GM20431 (cell line): ENCODE measurements around the gene PDE7B.

ENCODE experiments used
- in situ Hi-C: fragments of 300-500 bp; cut with MseI, MboI; formaldehyde crosslinking; loops from one replicate; pipeline ENCODE4 v1.15.0; 2020; ENCODE audit warnings: low sequenced_read_pairs; ENCODE audit not compliant: unreplicated experiment

Gene PDE7B

GRCh38 chr6:136058852-136059251, 207.4 kb downstream of the PDE7B start:
- in situ Hi-C loops, result no loop called here

DNA sequence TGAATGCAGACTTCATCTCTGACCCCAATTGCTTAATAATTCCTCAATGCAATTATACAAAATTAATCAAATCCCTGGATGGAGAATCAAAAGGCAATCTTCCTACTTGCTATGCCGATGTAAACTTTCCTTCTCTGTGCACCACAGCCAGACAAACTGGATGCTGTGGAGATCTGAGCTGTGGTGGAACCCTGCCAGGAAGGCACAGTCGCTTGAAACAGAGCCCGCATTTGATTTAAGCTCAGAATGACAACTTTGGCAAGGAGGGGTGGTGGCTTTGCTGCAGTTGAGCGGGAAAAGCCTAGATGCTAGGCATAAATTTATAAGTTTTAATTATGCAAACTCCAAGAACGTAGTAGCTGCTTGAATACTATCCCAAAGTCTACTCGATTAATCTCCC, 207.8 kb downstream of the PDE7B start:
- in situ Hi-C loops, result no loop called here

DNA sequence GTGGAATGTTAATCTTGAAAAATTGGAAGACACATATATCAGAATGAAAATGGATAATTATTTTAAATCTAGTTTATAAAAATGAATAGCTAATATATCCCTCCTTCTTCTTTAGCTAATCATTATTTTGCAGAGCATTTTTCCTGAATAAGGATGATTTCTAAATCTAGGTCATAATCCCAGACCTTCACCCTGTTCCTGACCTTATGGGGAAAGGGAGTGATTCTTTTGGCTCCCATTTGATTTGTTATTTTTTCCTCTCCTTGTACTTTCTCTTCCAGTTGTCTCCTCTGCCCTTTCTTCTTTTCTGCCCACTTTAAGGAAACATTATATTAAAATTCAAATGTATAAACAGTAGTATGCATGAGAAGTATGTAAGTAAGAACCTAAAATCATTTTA, 208.6 kb downstream of the PDE7B start:
- in situ Hi-C loops, result no loop called here

GRCh38 chr6:136060759-136061158, 209.3 kb downstream of the PDE7B start:
- in situ Hi-C loops, result no loop called here

DNA sequence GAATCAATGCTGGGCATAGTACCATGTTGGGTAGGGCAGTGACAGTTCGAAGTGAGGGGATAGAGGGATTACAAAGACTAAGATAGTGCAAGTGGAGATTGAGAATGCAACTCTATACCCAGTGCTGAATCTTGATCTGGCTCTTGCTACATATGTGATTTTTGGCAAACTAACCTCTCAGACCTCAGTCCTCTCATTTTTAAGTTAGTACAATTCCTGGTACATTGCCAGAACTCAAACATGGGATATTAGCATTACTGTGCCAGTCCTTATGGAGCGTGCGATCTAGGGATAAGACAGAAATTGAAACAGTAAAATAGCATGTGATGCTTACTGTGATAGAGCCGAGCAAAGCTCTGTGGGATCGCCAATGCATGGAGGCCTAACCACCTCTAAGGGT, 210.2 kb downstream of the PDE7B start:
- in situ Hi-C loops, result no loop called here

DNA sequence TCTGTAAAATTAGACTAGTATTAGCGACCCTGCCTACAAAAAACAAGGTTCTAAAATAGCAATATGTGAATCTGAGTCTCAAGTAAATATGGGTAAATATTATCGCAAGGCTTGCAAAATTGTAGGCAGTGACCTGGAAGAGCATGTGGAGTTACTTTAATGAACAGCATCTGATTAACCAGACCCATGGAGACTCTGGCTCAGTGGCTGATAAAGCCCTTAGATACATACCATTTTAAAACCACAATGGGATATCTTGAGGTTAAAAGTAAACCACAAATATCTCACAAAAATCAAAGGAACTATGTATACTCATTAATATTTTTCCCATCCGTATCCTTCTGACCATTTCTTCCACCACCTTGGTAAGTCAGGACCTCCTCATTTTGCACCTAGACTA, 211.6 kb downstream of the PDE7B start:
- in situ Hi-C loops, result no loop called here

DNA sequence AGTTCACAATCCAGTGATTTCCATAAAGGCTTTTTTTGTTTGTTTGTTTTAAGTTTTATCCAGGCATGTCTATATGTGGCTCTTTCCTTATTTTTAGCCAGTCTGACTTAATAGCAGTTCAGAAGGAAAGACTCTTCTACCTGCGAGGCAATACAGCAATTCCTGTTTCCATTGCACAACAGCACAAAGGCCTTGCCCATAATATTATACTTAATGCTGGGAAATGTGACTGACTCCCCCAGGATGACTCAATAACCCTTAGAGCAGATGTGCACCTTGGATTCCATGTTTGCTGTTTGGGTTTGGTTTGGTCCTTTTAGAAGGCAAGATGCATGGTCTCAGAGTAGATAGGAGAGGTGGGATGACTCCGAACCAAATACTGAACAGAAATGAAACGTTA, 214.5 kb downstream of the PDE7B start:
- in situ Hi-C loops, result no loop called here

- in situ Hi-C loops, result no loop called here
Measured at GRCh38 chr6:136067731-136068341, 216.3 kb downstream of the PDE7B start.

GRCh38 chr6:136069119-136069518, 217.6 kb downstream of the PDE7B start:
- in situ Hi-C loops, result no loop called here

GRCh38 chr6:136070815-136071214, 219.3 kb downstream of the PDE7B start:
- in situ Hi-C loops, result no loop called here

DNA sequence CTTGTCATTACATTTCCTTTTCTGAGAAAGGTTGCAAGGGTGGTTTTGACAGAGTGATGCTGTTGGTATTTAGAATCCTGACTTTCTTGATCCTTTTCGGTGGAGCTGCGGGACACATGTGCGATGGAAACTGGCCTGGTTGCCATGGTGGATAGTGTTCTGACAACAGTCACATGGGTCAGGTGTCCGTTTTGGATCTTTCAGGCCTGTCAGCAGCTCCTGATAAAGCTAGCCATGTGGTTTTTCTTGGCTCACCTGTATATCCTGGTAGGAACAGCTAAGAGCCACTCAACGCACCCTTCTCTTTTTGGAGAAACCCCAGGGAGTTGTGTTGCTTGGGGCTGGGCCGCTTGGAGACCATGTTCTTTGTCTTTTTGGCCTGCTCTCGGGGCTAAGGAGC, 221.2 kb downstream of the PDE7B start:
- in situ Hi-C loops, result no loop called here

DNA sequence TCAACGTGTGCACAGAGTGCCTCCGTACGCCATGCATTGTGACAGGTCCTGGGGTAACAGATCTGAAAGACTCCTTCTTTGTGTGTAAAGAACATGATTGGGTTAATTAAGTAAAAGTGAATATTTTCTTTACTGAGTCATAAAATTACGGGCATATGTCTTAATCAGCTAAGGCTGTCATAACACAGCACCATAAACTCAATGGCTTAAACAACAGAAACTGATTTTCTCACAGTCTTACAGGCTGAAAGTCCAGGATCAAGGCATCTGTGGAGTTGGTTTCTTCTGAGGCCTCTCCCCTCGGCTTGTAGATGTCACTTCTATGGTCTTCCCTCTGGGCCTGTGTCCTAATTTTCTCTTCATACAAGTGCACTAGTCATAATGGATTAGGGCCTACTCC, 221.7 kb downstream of the PDE7B start:
- in situ Hi-C loops, result no loop called here

DNA sequence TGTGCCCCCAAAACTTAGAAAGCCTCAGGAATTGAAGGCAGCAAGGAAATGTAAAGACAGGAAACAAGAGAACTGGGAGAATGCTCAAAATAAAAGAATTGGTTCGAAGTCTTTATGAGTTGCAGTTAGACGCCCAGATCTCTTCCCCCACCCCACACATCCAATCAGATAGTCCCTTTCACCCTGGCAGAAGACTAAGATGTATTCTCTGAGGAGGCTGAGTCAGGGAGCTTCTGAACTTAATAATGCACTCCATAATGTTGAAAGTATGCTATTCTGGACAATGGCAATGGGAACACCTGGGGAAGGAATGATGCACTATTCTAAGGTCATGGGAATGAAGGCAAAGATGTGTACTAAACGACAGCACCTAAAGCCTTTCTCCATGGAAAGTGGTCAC, 225.0 kb downstream of the PDE7B start:
- in situ Hi-C loops, result no loop called here

GRCh38 chr6:136077834-136078576, 226.5 kb downstream of the PDE7B start:
- in situ Hi-C loops, result no loop called here

DNA sequence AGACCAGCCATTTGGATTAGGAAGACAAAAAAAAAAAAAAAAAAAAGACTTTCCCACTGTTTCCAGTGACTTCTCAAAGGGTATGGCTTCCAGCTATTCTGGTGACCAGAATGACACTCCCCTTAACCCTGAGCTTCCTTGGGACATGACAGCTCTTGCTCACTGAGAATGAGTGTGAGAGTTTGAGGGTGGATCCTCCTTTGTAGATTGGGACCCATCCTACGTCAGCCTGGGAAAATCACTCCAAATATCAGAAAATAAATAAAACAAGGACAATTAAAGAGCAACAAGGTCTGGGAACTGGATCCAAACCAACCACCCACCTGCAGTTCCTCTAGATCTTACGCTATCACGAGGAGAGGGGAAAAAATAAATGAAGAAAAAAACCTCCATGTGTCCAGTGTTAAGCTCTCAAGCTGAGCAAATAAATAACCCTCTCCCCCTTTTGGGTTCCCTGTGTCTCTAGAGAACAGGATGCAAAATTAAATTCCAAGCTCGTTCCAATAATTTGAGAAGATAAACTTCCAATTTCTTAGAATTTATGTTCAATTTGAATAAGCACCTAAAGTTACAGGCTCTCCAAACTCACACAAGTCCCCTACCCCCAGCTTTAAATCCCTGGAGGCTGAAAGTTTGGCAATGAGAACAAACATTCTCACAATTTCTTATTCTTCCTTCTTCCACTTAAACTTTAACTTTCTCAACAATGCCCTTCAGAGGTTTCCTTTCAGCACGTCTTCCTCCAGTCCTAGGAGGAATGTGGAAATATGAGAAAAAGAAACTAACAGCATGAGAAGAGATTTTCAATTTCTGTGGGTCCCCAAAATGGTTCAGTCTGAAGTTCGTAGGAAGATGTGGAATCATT, 228.4 kb downstream of the PDE7B start:
- in situ Hi-C loops, result no loop called here

- in situ Hi-C loops, result no loop called here
Measured at GRCh38 chr6:136083540-136083939, 232.0 kb downstream of the PDE7B start.

DNA sequence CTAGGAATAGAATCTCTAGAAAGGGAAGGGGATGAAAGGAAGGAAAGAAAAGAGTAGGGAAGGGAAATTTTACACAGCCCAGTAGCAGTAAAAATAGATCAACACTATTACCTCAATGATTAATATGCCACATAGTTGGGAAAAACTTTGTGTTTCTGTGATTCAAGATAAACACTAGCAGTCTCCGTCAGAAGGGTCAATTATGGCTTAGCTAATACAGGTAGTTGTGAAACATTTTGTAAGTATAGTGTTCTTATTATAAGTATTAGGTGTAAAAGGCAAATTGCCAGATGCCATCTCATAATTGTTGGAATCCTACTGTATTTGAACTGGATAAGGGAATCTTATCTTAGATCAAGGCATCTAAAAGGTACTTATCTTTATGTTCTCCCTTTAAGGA, 232.9 kb downstream of the PDE7B start:
- in situ Hi-C loops, result no loop called here

- in situ Hi-C loops, result no loop called here
Measured at GRCh38 chr6:136085370-136086115, 234.0 kb downstream of the PDE7B start.

- in situ Hi-C loops, result no loop called here
Measured at GRCh38 chr6:136086686-136087085, 235.2 kb downstream of the PDE7B start.

GRCh38 chr6:136087986-136088385, 236.5 kb downstream of the PDE7B start:
- in situ Hi-C loops, result no loop called here
